ENCODE data around the gene KCTD11.
"Not testable (repeated sequence)": the region's sequence is repeated elsewhere in the genome, so short reads cannot be mapped to it uniquely, and the experiment has no call there.

KCTD11 gene

GRCh38 chr17:7346761-7347614, 5.0 kb upstream of the KCTD11 start:
- DNase-seq = no peak

GRCh38 chr17:7347630-7348477, 4.1 kb upstream of the KCTD11 start:
- no peak for DNase-seq

- DNase-seq = peak; percentile 63
Measured at GRCh38 chr17:7348478-7349242, 3.3 kb upstream of the KCTD11 start.

GRCh38 chr17:7352503-7352889, 534 bp downstream of the KCTD11 start:
- DNase-seq = no peak

- DNase-seq = no peak
Measured at GRCh38 chr17:7352910-7353635, 1.1 kb downstream of the KCTD11 start.

GRCh38 chr17:7354262-7354843, 2.4 kb downstream of the KCTD11 start:
- peak; percentile 64 for DNase-seq

- DNase-seq = peak; percentile 29
Measured at GRCh38 chr17:7355053-7355452, 3.1 kb downstream of the KCTD11 start, which contains the start of gene TMEM95. TMEM95 (plus strand) TSS chr17:7355156; CDS start chr17:7355205, 49 bp downstream.

GRCh38 chr17:7355573-7355972, 3.6 kb downstream of the KCTD11 start:
- no peak for DNase-seq

GRCh38 chr17:7356072-7356549, 4.1 kb downstream of the KCTD11 start:
- DNase-seq = peak; percentile 56

- peak; percentile 29 for DNase-seq
Measured at GRCh38 chr17:7356756-7357155, 4.8 kb downstream of the KCTD11 start.

GRCh38 chr17:7357381-7357780, 5.4 kb downstream of the KCTD11 start:
- DNase-seq = no peak

GRCh38 chr17:7361906-7362305, 9.9 kb downstream of the KCTD11 start:
- no peak for DNase-seq

GRCh38 chr17:7363311-7363710, 11.3 kb downstream of the KCTD11 start:
- no peak for DNase-seq

GRCh38 chr17:7365963-7366362, 14.0 kb downstream of the KCTD11 start:
- DNase-seq = not testable (repeated sequence)

- DNase-seq = no peak
Measured at GRCh38 chr17:7367083-7367482, 15.1 kb downstream of the KCTD11 start.

- DNase-seq = no peak
Measured at GRCh38 chr17:7367918-7368598, 16.1 kb downstream of the KCTD11 start.

- DNase-seq = not testable (repeated sequence)
Measured at GRCh38 chr17:7368599-7368994, 16.6 kb downstream of the KCTD11 start.

- DNase-seq = no peak
Measured at GRCh38 chr17:7369825-7370224, 17.9 kb downstream of the KCTD11 start.

GRCh38 chr17:7370853-7371252, 18.9 kb downstream of the KCTD11 start:
- no peak for DNase-seq

- no peak for DNase-seq
Measured at GRCh38 chr17:7374353-7374752, 22.4 kb downstream of the KCTD11 start.

- no peak for DNase-seq
Measured at GRCh38 chr17:7379134-7379533, 27.2 kb downstream of the KCTD11 start.

Measured in fibroblast of skin of right quadriceps (primary cell).